GM18907 (cell line): Measurements from ENCODE around the gene PHAX.
"Not testable (repeated sequence)": the region's sequence is repeated elsewhere in the genome, so short reads cannot be mapped to it uniquely, and the experiment has no call there.

Source experiments
- ATAC-seq: cut with Tn5 transposase; IDR thresholded peaks from one replicate; pipeline ENCODE4 v1.9.1; 2021; ENCODE audit warnings: mild to moderate bottlenecking, moderate library complexity; ENCODE audit not compliant: unreplicated experiment

Gene PHAX

GRCh38 chr5:126599971-126600630, 646 bp upstream of the PHAX start:
- ATAC-seq, result not testable (repeated sequence)

GRCh38 chr5:126603402-126603991, 2.8 kb downstream of the PHAX start:
- no peak for ATAC-seq

DNA sequence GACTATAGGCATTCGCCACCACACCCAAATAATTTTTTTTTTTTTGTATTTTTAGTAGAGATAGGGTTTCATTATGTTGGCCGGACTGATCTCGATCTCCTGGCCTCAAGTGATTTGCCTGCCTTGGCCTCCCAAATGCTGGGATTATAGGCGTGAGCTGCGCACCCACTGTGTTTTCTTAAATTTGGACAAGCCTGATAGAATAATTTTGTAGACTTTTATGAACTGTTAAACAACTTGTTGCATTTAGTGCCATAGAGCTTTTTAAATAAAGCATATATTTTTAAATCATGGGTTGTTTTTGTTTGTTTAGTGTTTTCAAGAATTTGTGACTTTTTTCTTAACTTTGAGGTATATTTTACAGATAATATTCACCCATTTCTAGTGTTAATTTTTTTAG, 4.8 kb downstream of the PHAX start:
- ATAC-seq, result no peak

DNA sequence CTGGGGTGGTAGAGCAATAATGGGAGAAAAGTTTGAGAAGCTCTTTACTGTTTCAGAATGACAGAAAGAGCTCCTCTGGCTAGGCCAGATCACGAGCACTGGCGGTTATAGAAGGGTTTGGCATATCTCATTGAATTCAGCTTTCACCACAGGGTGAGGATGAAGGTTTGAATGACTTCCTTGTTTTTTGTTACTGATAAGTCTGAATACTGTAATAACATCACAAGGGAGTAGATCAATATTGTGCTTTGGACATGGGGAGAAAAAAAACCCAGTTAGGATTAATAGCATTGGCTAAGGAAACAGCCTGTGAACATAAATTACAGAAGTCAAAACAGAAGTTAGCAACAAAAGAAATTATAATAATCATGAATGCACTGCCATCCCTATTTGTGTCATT, 9.4 kb downstream of the PHAX start:
- no peak for ATAC-seq

DNA sequence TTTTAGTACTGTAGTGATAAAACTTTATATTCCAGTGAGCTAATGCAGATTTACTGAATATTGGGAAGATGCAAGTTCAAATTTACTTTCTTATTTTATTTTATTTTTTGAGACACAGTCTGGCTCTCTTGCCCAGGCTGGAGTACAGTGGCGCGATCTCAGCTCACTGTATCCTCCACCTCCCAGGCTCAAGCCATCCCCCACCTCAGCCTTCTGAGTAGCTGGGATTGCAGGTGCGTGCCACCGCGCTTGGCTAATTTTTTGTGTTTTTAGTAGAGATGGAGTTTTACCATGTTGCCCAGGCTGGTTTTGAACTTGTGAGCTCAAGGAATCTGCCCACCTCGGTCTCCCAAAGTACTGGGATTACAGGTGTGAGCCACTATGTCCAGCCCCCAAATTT, 9.9 kb downstream of the PHAX start:
- no peak for ATAC-seq

DNA sequence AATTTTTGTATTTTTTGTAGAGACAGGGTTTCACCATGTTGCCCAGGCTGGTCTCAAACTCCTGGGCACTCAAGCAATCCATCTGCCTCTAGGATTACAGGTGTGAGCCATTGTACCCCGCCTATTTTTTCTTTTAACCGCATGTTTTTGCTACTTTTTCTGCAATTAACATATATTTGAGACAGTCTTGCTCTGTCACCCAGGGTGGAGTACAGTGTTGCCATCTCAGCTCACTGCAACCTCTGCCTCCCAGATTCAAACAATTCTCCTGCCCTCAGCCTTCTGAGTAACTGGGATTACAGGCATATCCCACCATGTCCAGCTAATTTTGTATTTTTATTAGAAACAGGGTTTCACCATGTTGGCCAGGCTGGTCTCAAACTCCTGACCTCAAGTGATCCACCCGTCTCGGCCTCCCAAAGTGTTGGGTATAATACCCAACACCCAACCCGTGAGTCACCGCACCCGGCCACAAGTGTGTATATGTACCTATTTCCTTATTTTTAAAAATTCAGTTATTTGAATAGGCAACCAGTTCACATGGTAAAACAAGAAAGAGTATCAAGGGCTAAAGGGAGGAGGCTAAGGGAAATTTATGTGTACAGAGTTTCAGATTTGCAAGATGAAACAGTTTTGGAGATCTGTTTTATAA, 13.3 kb downstream of the PHAX start:
- no peak for ATAC-seq

DNA sequence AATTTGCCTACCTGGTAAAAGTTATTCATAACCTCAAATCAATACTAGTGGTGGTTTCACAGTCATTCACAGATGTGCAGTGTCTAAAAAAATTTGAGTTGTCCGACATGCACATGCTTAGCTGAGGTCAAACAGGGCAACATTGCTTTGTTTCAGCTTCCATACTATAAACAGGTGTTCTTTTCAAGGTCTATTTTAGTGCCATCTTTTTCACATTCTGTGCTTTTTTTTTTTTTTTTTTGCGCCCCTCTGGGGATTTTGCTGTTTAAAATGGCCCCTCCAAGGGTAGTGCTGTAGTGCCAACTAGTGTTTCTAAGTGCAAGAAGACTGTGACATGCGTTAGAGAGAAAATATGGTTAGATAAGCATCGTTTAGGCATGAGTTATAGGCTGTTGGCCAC, 14.5 kb downstream of the PHAX start:
- peak; percentile 92 for ATAC-seq

DNA sequence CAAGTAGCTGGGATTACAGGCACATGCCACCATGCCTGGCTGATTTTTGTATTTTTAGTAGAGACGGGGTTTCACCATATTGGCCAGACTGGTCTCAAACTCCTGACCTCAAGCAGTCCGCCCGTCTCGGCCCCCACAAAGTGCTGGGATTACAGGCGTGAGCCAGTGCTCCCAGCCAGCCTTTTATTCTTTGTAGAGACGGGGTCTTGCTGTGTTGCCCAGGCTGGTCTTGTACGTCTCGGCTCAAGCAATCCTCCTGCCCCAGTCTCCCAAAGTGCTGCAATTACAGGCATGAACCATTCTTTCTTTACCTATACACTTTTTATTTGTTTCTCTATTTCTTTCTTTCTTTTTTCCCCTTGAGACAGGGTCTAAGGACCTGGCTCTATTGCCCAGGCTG, 16.9 kb downstream of the PHAX start:
- ATAC-seq, result not testable (repeated sequence)

DNA sequence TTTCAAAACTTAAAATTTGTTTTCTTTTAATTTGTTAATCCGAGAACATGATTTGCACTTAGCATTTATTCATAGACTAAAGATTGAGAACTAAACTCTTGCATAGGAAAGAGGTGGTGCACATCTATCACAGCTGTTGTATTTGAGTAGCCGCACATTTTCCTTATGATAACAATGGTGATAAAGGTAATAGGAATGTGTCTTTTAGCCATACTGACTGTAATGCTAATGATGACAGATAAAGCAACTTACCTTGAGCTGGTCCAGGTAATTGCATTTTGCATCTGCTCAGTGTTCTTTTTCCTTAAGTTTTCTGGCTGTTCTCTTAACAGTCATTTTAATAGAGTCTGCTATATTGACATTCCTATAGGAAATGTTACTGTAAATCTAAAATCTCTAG, 19.0 kb downstream of the PHAX start:
- ATAC-seq, result no peak

DNA sequence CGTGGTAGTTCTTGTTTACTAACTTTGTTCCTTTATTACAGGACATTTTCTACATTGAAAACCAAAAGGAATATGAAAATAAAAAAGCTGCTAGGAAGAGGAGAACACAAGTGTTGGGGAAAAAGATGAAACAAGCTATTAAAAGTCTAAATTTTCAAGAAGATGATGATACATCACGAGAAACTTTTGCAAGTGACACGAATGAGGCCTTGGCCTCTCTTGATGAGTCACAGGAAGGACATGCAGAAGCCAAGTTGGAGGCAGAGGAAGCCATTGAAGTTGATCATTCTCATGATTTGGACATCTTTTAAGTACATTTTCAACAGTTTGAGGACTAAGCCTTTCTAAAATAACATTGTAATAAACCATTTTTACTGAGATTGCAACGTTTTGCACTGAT, 23.8 kb downstream of the PHAX start:
- no peak for ATAC-seq

- ATAC-seq, result no peak
Observed at GRCh38 chr5:126628102-126628501, 27.4 kb downstream of the PHAX start.

DNA sequence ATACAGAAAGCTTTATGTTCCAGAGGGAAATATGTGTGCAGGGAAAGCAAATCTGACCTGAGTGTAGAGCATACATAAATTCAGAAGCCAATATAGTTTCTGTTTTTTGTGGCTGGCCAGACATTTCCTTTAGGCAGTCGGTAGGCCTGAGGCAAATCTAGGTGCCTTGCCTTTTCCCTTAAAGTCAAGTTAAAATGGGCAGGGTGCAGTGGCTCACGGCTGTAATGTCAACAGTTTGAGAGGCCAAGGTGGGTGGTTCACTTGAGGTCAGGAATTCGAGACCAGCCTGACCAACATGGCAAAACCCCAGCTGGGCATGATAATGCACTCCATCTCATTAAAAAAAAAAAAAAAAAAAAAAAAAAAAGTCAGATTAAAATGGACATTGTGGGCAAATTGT, 31.2 kb downstream of the PHAX start:
- no peak for ATAC-seq

DNA sequence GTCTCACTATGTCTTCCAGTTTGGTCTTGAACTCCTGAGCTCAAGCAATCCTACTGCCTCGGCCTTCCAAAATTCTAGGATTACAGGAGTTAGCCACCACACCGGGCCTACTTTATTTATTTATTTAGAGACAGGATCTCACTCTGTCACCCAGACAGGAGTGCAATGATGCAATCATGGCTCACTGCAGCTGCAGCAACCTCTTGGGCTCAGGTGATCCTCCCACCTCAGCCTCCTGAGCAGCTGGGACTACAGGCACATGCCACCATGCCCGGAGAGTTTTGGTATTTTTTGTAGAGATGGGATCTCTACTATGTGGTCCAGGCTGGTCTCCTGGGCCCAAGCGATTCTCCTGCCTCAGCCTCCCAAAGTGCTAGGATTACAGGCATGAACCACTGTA, 32.8 kb downstream of the PHAX start:
- ATAC-seq, result no peak

- no peak for ATAC-seq
Observed at GRCh38 chr5:126635585-126635984, 34.8 kb downstream of the PHAX start.

DNA sequence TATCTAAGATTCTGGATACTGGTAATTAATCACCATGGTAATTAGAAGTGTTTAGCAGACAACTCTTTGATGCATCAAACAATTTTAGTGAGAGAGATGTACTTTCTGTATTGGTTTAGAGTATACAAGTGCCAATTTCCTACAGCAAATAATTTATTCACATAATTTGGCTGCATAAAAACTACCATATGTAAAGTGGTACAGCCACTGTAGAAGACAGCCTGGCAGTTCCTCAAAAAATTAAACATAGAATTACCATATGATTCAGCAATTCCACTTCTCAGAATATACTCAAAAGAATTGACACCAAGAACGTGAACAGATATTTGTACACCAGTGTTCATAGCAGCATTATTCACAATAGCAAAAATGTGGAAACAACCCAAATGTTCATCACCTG, 36.2 kb downstream of the PHAX start:
- no peak for ATAC-seq

DNA sequence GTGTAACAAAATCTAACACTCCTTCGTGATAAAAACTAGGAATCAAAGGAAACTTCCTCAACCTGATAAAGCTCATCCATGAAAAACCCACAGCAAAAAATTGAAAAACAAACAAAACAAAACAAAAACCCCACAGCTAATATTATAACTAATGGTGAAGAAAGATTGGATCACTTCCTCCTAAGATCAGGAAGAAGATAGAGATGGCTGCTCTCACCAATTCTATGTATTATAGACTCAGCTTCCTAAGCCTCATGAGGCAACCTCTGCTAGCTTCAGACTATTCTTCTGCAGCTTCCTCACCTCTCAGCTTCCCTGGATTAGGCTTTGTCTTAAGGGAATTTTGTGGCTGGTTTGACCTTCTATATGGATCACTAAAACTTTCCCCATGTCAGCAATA, 40.1 kb downstream of the PHAX start:
- ATAC-seq, result no peak

DNA sequence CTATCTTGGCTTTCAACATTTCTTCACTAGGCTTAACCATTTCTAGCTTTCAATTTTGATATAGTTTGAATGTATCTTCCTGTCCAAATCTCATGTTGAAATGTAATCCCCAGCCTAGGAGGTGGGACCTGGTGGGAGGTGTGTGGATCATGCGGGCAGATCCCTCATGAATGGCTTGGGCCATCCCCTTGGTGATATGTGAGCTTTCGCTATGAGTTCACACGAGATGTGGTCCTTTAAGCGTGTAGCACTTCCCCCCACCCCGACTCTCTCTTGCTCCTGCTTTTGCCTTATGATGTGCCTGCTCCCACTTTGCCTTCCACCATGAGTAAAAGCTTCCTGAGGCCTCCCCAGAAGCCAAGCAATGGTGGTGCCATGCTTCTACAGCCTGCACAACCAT, 40.6 kb downstream of the PHAX start:
- no peak for ATAC-seq

DNA sequence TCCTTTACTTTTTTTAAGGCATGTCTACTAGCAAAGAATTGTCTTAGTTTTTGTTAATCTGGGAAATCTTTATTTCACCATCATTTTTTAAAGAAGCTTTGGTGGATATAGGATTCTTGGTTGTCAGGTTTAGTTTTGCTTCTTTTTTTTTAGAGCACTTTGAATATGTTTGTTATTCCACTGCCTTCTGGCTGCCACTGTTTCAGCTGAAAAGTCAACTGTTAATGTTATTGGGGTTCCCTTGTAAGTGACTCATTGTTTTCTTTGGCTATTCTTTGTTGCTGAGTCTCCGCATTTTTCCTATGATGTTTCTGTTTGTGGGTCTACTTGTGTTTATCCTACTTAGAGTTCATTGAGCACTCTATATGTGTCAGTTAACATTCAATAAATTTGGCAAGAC, 44.4 kb downstream of the PHAX start:
- no peak for ATAC-seq

DNA sequence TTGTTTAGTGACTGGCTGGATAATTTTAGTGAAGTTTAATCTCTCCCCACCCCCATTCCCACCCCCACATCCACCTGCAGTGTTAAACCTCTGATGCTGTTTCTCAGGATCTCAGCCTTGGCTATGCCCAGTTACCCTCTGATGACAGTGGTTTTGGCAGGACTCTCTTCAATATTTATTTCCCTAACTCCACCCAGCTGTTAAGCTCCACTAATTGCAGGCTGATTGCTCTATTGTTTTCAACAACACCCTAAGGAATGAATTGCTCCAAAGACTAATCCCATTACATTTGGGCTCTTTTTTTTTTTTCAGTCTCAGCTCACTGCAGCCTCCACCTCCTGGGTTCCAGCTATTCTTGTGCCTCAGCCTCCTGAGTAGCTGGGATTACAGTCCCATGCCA, 46.3 kb downstream of the PHAX start:
- no peak for ATAC-seq

DNA sequence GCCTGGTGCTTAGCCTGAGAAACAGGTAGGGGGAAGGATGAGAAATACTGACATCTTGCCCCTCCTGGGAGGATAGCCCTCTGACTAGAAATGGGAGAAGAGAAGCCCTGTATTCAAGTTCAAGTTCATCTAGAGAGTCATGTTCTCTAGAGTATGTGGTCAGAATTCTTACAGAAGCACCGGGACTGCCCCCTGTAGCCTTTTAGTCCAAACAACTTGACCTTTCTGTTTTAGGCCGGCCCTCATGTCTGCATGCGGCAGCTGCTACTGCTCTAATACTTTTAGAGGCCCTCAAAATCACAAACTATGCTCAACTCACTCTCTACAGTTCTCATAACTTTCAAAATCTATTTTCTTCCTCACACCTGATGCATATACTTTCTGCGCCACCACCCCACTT, 47.7 kb downstream of the PHAX start:
- no peak for ATAC-seq

- ATAC-seq, result not testable (repeated sequence)
Observed at GRCh38 chr5:126649057-126649456, 48.3 kb downstream of the PHAX start.

DNA sequence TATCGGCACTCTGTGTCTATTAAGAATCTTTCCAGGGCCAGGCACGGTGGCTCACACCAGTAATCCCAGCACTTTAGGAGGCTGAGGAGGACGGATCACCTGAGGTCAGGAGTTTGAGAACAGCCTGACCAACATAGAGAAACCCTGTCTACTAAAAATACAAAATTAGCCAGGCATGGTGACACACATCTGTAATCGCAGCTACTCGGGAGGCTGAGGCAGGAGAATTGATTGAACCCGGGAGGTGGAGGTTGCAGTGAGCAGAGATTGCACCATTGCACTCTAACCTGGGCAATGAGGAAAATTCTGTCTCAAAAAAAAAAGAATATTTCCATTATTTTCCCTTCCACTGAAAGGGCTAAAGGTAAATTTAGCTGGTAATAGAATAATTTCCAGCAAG, 49.0 kb downstream of the PHAX start:
- ATAC-seq, result not testable (repeated sequence)

DNA sequence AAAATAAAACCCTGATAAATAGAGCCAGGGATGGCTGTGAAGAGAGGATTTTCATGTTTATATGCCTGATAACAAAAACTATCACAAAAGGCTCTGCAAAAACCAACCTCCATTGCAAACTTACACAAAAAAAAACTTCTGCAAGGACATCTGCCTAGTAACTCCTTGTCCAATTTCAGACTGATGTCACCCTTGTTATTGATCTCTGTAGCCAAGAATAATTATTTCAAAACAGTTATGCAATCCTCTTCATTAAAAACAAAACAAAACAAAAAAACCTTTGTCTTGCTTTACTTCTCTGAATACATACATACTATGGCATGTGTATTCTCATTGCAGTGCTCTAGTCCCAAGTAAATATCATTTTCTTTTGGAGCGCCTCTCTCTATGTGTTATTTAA, 49.7 kb downstream of the PHAX start:
- ATAC-seq, result no peak
